Measurements from ENCODE around the gene MAPKAPK5. TPM values are rescaled to one million over a fixed set of nuclear protein-coding genes. Genes with fewer than 3 reads are reported as not detected.

Gene MAPKAPK5
- total and polyA plus RNA-seq, 9 of the 15 experiments (the other 6 are each of a cell fraction or from before 2014, with no cell fraction given) = 11.6 to 72.1 (median 60.4) TPM

DNA sequence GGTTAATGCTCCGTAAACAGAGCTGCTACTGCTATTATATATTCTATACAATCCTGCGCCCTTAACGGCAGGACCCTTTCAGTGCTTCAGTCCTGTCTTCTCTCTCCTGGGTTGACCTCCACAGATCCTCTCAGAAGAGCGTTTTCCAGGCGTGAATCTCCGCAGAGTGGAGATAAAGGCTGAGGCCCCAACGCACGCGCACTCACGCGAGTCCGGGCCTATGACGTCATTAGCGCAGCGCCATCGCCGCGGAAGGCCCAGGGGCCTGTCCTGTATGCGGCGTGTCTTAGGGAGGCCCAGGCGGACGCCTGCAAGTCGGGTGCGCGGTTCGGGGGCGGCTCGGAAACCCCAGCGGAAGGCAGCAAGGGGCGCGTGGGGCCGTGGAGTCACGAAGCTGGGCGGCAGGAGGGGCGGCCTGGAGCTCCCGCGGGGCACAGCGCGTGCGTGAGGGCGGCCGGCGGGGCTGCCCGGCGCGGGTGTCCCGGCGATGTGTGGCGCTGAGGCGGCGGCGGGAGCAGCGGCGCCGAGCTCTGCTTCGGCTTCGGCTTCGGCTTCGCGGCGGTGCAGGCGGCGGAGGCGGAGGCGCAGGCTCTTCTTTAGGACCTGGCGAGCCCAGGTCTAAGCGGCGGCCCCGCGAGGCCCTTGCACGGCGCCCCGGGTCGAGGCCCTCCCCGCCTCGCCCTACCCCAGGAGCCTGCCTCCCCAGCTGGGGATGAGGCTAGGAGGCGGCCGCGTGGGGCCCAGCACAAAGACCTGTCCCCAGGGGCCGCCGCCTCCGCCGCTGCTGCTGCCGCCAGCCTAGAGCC lies at the start of gene MAPKAPK5 (continued):
- TF ChIP-seq, protein P1, sequence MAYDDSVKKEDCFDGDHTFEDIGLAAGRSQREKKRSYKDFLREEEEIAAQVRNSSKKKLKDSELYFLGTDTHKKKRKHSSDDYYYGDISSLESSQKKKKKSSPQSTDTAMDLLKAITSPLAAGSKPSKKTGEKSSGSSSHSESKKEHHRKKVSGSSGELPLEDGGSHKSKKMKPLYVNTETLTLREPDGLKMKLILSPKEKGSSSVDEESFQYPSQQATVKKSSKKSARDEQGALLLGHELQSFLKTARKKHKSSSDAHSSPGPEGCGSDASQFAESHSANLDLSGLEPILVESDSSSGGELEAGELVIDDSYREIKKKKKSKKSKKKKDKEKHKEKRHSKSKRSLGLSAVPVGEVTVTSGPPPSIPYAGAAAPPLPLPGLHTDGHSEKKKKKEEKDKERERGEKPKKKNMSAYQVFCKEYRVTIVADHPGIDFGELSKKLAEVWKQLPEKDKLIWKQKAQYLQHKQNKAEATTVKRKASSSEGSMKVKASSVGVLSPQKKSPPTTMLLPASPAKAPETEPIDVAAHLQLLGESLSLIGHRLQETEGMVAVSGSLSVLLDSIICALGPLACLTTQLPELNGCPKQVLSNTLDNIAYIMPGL (CRISPR knock-in tag; IDR thresholded peaks at IDR 0.05) = peak; percentile 93; the same call in 1 of the 2 replicates
- TF ChIP-seq ASH1L (IDR thresholded peaks at IDR 0.05; ENCODE audit: borderline replicate concordance, low read depth, partially characterized antibody) (no peak), CHD4 (IDR thresholded peaks at IDR 0.05; ENCODE audit: insufficient read depth, insufficient replicate concordance, low read depth, low read length, poor library complexity, severe bottlenecking) (no peak), TAF7 (tag; IDR thresholded peaks at IDR 0.05) (peak; percentile 54), FOXA3 (CRISPR knock-in tag; conservative IDR thresholded peaks at IDR 0.05 in 1 of 2, IDR thresholded peaks at IDR 0.05 in 1 of 2) (no peak), RBFOX2 (IDR thresholded peaks at IDR 0.05; ENCODE audit: low read depth, low read length) (peak; percentile 91), SMARCC2 (IDR thresholded peaks at IDR 0.05; ENCODE audit: low read depth) (no peak), SMARCA4 (IDR thresholded peaks at IDR 0.05) (no peak), FOXK2 (conservative IDR thresholded peaks at IDR 0.05 in 1 of 2, IDR thresholded peaks at IDR 0.05 in 1 of 2; ENCODE audit: low read depth in 2 of 2) (peak; percentile 63 to 77), NCOA6 (IDR thresholded peaks at IDR 0.05) (no peak), KLF1 (tag; IDR thresholded peaks at IDR 0.05) (peak; percentile 66; the same call in 1 of the 2 replicates), TRIM28 (IDR thresholded peaks at IDR 0.05) (no peak), TAF1 (IDR thresholded peaks at IDR 0.05; ENCODE audit: control insufficient read depth, extremely low read depth, insufficient read depth, low read length, severe bottlenecking) (peak; percentile 87), KLF10 (CRISPR knock-in tag; IDR thresholded peaks at IDR 0.05) (no peak), SRSF3 (IDR thresholded peaks at IDR 0.05; ENCODE audit: insufficient read depth, low read length) (no peak), PYGO2 (tag; IDR thresholded peaks at IDR 0.05) (no peak), NFE2L1 (tag; IDR thresholded peaks at IDR 0.05; ENCODE audit: borderline replicate concordance, low read depth) (no peak), LARP7 (IDR thresholded peaks at IDR 0.05) (no peak), ETS2 (tag; IDR thresholded peaks at IDR 0.05; ENCODE audit: borderline replicate concordance, poor library complexity, severe bottlenecking) (peak; percentile 69), SAFB (IDR thresholded peaks at IDR 0.05; ENCODE audit: borderline replicate concordance, low read depth, low read length) (peak; percentile 68)
- TF ChIP-seq, protein P2, sequence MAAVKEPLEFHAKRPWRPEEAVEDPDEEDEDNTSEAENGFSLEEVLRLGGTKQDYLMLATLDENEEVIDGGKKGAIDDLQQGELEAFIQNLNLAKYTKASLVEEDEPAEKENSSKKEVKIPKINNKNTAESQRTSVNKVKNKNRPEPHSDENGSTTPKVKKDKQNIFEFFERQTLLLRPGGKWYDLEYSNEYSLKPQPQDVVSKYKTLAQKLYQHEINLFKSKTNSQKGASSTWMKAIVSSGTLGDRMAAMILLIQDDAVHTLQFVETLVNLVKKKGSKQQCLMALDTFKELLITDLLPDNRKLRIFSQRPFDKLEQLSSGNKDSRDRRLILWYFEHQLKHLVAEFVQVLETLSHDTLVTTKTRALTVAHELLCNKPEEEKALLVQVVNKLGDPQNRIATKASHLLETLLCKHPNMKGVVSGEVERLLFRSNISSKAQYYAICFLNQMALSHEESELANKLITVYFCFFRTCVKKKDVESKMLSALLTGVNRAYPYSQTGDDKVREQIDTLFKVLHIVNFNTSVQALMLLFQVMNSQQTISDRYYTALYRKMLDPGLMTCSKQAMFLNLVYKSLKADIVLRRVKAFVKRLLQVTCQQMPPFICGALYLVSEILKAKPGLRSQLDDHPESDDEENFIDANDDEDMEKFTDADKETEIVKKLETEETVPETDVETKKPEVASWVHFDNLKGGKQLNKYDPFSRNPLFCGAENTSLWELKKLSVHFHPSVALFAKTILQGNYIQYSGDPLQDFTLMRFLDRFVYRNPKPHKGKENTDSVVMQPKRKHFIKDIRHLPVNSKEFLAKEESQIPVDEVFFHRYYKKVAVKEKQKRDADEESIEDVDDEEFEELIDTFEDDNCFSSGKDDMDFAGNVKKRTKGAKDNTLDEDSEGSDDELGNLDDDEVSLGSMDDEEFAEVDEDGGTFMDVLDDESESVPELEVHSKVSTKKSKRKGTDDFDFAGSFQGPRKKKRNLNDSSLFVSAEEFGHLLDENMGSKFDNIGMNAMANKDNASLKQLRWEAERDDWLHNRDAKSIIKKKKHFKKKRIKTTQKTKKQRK (IDR thresholded peaks at IDR 0.05; ENCODE audit: borderline replicate concordance, low read depth, low read length) = no peak
- TF ChIP-seq, protein P3, sequence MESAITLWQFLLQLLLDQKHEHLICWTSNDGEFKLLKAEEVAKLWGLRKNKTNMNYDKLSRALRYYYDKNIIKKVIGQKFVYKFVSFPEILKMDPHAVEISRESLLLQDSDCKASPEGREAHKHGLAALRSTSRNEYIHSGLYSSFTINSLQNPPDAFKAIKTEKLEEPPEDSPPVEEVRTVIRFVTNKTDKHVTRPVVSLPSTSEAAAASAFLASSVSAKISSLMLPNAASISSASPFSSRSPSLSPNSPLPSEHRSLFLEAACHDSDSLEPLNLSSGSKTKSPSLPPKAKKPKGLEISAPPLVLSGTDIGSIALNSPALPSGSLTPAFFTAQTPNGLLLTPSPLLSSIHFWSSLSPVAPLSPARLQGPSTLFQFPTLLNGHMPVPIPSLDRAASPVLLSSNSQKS (CRISPR knock-in tag; IDR thresholded peaks at IDR 0.05) = no peak
